Cardiac fibroblast (primary cell): ENCODE measurements around the gene AFF3.

Experiments used
- DNase-seq, 2 donors: peaks; one replicate each; pipeline versions ENCODE4 v3.0.0 to v3.0.0-alpha.2; 2010; ENCODE audit warnings: low read depth in 2 of 2
- H3K4me3 ChIP-seq, 2 donors: replicated peaks in 1 of 2; 1 replicate in 1 of 2; 2 replicates in 1 of 2; pipeline ENCODE4 v1.5.1; 2011; ENCODE audit warnings: low read depth in 2 of 2, low read length in 2 of 2, mild to moderate bottlenecking in 2 of 2, moderate library complexity in 1 of 2
- CTCF ChIP-seq: IDR thresholded peaks from one replicate; pipeline ENCODE4 v1.5.1; 2011; ENCODE audit warnings: low read depth, mild to moderate bottlenecking, low read length, inconsistent platforms

Gene AFF3

GRCh38 chr2:99925960-99926359 is 216.4 kb downstream of the AFF3 start:
- TF ChIP-seq CTCF, result no peak
- no peak for DNase-seq
- H3K4me3 ChIP-seq, result no peak overlapping the region

DNA sequence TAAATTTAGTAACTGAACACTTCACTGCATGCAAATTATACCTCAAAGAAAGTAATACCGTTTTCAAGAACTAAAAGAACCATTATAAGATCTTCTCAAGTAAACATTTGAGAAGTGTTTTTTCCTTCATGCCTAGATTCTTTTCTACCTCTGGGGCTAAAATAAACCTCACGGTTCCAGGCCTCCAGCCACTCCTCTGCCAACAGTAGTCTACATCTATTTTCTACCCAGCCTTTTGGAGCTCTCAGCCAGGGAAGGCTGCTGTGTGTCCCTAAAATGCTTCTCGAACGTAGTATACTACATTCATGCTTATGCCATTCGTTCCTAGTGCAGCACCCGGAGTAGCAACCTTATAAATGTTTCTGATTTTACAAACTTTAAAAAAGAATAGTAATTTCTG is 219.7 kb downstream of the AFF3 start:
- TF ChIP-seq CTCF, result no peak
- no peak overlapping the region for H3K4me3 ChIP-seq
- DNase-seq, result no peak

- no peak for DNase-seq
- TF ChIP-seq CTCF, result no peak
- no peak overlapping the region for H3K4me3 ChIP-seq
Observed at GRCh38 chr2:99921903-99922302, 220.5 kb downstream of the AFF3 start.

- H3K4me3 ChIP-seq, result no peak overlapping the region
- DNase-seq, result no peak
- no peak for TF ChIP-seq CTCF
Observed at GRCh38 chr2:99918389-99918788, 224.0 kb downstream of the AFF3 start.

DNA sequence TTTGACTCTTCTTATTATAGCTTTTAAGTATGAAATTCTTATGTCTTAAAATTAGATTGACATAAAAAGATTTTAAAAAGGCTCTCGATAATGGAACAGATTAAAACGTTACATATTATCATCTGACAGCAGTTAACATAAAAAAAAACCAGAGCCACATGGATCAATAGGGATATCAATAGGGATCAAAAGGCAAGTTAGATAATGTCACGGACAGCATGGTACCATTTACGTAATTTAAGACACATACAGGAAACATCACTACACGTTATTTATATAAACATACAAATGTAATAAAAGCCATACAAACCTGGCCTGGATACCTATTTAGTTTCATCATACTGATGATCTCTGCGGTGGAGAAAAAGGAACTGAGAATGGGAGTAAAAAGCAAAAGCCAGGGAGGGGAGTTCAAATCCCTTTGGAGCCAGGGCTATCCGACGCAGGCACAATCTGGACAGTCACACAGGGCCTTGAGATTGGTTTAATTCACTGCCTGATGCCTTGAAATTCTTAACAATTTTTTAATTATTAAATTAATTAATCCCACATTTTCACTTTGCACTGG is 227.2 kb downstream of the AFF3 start:
- DNase-seq, result no peak
- no peak for TF ChIP-seq CTCF
- no peak overlapping the region for H3K4me3 ChIP-seq

- no peak for TF ChIP-seq CTCF
- no peak for DNase-seq
- H3K4me3 ChIP-seq, result no peak overlapping the region
Observed at GRCh38 chr2:99911736-99912135, 230.7 kb downstream of the AFF3 start.

DNA sequence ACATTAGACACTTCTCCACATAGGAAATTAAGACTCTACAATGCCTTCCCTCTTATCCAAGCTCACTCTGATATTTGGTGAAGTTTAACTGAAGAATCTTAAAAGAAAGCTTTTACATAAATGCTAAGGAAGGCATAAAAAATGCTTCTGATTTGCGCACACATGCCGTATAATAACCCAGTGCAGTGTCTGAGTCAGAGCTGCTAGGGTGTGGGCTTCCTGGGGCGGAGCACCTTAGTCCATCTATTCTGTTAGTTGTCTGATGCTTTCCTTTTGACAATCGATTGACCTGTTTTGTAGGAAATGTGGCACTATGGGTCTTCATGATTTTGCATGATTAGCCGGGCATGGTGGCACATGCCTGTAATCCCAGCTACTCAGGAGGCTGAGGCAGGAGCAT is 231.5 kb downstream of the AFF3 start:
- TF ChIP-seq CTCF, result no peak
- no peak overlapping the region for H3K4me3 ChIP-seq
- DNase-seq, result no peak
